ENCODE data around the gene SIPA1L2.

GRCh38 chr1:232634096-232634495 is 4.2 kb upstream of the SIPA1L2 start:
- TF ChIP-seq CTCF (conservative IDR thresholded peaks at IDR 0.05; ENCODE audit: low read length): 0 out of 2 replicates have a peak, but pooled peaks have one; percentile 25
- TF ChIP-seq EZH2phosphoT487 (IDR thresholded peaks at IDR 0.05; ENCODE audit: borderline replicate concordance, low read depth, low read length): no peak

Measured in OCI-LY7 (cell line).